HL-60 (cell line): Measurements from ENCODE around the gene DMAC2L.

ENCODE experiments used
- DNase-seq, 2 experiments: peaks; one replicate each; pipeline ENCODE4 v3.0.0-alpha.2; 2010 to 2020; ENCODE audit warnings: low read depth in 1 of 2, low spot score in 1 of 2
- H3K27ac ChIP-seq: fragments of 250-450 bp; sonication (Bioruptor Pico); replicated peaks from 2 replicates; pipeline ENCODE4 v1.5.1; 2020; ENCODE audit warnings: mild to moderate bottlenecking, moderate library complexity
- H3K27me3 ChIP-seq: fragments of 250-450 bp; sonication (Bioruptor Pico); 2 replicates; pipeline ENCODE4 v1.5.1; 2021; ENCODE audit warnings: mild to moderate bottlenecking, moderate library complexity; ENCODE audit not compliant: insufficient read depth, poor library complexity, severe bottlenecking
- H3K4me3 ChIP-seq: replicated peaks from 2 replicates; pipeline ENCODE4 v1.5.1; 2011; ENCODE audit warnings: mild to moderate bottlenecking, control low read depth, low read length; ENCODE audit not compliant: insufficient read depth
- CTCF ChIP-seq: IDR thresholded peaks from one replicate; pipeline ENCODE4 v1.5.1; 2011; ENCODE audit warnings: low read length, control low read depth, inconsistent platforms; ENCODE audit not compliant: insufficient read depth
- GABPA ChIP-seq: IDR thresholded peaks from 2 replicates; pipeline ENCODE4 v1.6.1; 2012; ENCODE audit warnings: low read depth
- POLR2AphosphoS5 ChIP-seq: IDR thresholded peaks from 2 replicates; pipeline ENCODE4 v1.6.1; 2012; ENCODE audit warnings: low read depth
- REST ChIP-seq: IDR thresholded peaks from 2 replicates; pipeline ENCODE4 v1.6.1; 2012; ENCODE audit warnings: low read depth; ENCODE audit not compliant: insufficient replicate concordance
- SPI1 ChIP-seq: IDR thresholded peaks from 2 replicates; pipeline ENCODE4 v1.6.1; 2012; ENCODE audit warnings: low read depth, mild to moderate bottlenecking, borderline replicate concordance

DMAC2L gene

DNA sequence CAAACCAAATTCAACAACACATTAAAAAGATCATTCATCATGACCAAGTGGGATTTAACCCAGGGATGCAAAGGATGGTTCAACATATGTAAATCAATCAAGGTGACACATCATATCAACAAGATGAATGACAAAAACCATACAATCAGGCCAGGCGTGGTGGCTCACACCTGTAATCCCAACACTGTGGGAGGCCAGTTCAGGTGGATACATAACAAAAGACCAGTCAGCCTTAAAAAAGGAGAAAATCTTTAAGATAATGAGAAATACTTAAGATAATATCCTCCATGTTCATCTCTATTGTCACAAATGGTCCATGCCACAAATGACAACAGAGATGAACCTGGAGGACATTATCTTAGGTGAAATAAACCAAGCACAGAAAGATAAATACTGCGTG lies 12.5 kb upstream of the DMAC2L start:
- DNase-seq = no peak
- TF ChIP-seq POLR2AphosphoS5 (no peak), CTCF (no peak), GABPA (no peak), REST (no peak)
- no peak overlapping the region for H3K27ac ChIP-seq

GRCh38 chr14:50301914-50302313 lies 10.2 kb upstream of the DMAC2L start:
- DNase-seq = no peak
- Histone ChIP-seq H3K27me3 (no peaks in the 10 kb centered on the region), H3K4me3 (no peak overlapping the region), H3K27ac (no peak overlapping the region)
- TF ChIP-seq SPI1 = no peak
- TF ChIP-seq CTCF = no peak
- no peak for TF ChIP-seq POLR2AphosphoS5
- no peak for TF ChIP-seq REST
- TF ChIP-seq GABPA = no peak

More for the DNA sequence above, 12.5 kb upstream of the DMAC2L start:
- no peaks in the 10 kb centered on the region for H3K27me3 ChIP-seq
- H3K4me3 ChIP-seq = no peak overlapping the region

DNA sequence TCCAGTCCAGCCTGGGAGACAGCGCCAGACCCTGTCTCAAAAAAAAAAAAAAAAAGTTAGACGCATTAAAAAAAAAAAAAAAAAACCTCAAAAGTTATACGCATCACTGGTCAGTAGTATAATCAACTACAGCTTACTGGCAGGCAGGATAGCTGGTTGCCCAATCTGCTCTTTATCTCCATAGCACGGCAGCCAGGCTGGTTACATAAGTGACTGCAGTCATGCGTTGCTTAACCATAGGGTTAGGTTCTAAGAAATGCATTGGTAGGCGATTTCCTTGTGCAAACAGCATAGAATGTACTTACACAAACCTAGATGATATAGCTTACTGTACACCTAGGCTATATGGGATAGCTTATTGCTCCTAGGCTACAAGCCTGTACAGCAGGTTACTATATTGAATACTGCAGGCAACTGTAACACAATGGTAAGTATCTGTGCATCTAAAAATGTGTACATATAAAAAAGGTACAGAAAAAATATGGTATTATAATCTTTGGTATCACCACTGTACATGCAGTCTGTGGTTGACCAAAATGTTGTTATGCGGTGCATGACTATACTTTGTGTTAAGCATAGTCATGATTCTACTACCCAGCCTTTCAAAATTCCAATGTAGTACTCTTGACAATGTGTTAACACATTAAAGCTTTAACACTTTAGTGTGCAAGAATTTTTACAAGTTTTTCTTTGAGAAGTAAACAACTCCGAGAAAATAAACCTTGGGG lies 8.2 kb upstream of the DMAC2L start:
- Histone ChIP-seq H3K27ac (peak overlapping the region; percentile 54), H3K4me3 (no peak overlapping the region), H3K27me3 (no peaks in the 10 kb centered on the region)
- DNase-seq = peak; percentile 91 to 96
- TF ChIP-seq POLR2AphosphoS5 (peak; percentile 85), REST (no peak), SPI1 (no peak)
